Astrocyte (in vitro differentiated cells and primary cell): ENCODE measurements around the gene KCNJ11.

ENCODE experiments used
- CTCF ChIP-seq: IDR thresholded peaks from 2 replicates; pipeline ENCODE4 v1.5.1; 2011; ENCODE audit warnings: low read depth, mild to moderate bottlenecking, inconsistent platforms, low read length, moderate library complexity; ENCODE audit not compliant: insufficient read depth
- EZH2 ChIP-seq: IDR thresholded peaks from 2 replicates; pipeline ENCODE4 v1.6.1; 2012; ENCODE audit warnings: mild to moderate bottlenecking, low read length, inconsistent platforms; ENCODE audit not compliant: insufficient read depth

- no peak for TF ChIP-seq CTCF
- TF ChIP-seq EZH2, result no peak
These were observed 925 bp upstream of the KCNJ11 start for GRCh38 chr11:17389211-17389956.
